Measurements from ENCODE around the gene DIS3L.
"Not testable (repeated sequence)": the region's sequence is repeated elsewhere in the genome, so short reads cannot be mapped to it uniquely, and the experiment has no call there.

DIS3L gene

DNA sequence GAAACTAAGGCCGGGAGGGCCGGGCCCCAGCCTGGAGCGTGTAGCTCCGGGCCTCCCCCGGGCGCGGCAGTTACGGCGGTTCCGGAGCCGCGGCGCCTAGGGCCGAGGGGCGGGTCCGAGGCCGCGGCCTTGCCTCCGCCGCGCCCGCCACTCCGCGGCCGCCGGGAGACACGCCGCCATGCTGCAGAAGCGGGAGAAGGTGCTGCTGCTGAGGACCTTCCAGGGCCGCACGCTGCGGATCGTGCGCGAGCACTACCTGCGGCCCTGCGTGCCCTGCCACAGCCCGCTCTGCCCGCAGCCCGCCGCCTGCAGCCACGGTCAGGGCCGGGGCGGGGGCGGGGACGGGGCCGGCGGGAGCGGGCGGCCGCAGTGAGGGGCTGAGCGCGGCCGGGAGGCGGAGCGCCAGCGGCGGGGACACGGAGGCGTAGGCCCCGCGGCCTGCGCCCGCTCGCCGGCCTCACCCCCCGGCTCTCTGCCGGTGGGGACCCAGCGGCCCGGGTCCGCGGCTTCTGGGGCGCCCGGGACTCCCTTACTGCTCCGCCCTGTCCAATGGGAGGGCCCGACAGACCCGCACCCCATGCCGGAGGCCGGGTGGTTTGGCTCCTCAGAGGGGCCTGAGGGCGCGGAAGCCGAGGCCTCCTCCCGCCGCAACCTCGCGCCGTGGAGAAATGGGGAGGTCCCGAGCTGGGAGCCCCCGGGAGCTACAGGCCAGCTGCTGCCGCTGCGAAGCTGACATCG lies at the start of gene DIS3L:
DIS3L (plus strand) TSS at position 150 of the 738 bp plus-strand sequence; CDS start at position 179, 29 bp downstream.
- DNase-seq (ENCODE audit: low spot score) = peak; percentile 85

DNA sequence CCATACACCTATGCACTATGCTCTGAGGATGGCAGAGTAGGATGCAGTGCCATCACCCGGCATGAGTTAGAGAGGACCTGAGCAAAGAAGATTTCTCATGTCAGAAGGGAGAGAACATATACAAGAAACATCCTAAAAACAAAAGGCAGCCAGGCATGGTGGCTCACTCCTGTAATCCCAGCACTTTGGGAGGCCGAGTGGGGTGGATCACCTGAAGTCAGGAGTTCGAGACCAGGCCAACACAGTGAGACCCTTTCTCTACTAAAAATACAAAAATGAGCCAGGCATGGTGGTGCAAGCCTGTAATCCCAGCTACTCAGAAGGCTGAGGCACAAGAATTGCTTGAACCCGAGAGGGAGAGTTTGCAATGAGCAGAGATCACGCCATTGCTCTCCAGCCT lies 47.5 kb upstream of the DIS3L start:
- not testable (repeated sequence) for DNase-seq (ENCODE audit: low spot score)

DNA sequence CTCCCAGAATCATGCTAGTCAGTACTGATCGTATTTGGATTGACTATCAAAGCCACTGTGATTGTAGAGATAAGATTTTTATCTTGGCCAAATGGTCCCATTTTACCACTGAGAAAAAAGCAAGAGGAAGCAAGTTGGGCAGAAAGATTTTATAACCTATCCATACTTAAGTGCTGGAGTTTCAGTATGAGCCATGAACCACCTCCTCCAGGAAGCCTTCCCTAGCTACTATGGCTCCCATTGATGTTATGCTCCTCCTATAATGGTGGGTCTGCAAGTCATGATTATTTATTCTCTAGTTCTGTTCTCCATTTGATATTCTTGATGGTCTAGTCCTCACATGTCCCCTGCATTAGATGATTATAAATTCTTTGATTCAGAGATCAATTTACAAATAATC lies 46.4 kb upstream of the DIS3L start:
- no peak for DNase-seq (ENCODE audit: low spot score)

DNA sequence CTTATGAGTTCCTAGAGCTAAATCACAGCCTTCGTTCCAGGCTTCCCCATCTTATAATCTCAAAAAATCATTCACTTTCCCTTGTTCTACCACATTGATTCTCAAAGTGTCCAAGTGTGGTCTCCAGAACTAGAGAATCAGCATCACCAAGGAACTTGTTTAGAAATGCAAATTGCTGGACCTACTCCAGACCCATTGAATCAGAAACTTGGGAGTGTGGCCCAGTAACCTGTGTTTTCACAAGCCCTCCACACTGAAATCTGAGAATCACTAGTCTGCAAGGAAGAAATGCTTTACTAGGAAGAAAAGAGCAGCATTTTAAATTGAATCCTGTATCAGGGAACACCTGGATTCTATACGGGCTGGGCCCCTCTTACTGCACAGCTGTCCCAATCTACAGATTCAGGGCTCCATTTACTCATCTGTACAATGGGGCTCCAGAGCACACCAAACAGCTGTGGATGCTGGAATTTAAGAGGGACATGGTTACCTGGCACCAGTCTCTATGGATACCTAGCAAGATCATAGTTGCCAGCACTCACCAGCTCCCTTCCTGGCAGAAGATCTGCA lies 43.7 kb upstream of the DIS3L start:
- DNase-seq (ENCODE audit: low spot score) = no peak

DNA sequence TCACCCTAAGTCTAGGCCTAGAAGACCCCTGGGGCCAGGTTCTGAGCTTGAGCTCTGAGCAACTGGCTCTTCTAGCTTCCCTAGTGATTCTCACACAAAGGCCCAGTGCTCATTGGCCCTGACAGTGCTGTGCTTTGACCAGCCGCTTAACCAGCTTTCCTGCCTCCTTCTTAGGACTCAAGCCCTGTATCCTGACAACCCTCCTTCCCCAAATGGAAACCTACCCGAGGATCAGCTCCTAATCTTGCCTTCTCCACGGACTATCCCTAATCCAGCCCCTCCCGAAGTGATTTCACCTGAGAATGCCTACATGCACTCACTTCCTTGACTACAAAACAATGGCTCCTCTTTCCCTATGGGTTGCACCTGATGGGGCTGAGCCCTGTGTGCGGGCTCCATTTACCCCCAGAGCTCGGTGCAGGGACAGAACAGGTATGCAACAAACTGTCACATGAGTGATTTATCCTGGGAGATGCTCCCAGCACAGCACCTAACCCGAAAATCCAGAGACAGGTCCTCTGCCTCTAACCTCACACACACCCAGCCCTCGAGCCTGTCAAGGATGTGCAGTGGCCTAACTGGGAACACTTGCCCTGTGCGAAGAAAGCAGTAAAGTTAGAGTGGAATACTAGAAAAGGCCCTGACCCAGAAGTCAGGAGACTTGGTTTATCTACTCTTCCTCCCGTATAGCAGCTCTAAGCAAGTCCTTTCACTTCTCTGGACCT lies 42.1 kb upstream of the DIS3L start:
- DNase-seq (ENCODE audit: low spot score) = no peak

DNA sequence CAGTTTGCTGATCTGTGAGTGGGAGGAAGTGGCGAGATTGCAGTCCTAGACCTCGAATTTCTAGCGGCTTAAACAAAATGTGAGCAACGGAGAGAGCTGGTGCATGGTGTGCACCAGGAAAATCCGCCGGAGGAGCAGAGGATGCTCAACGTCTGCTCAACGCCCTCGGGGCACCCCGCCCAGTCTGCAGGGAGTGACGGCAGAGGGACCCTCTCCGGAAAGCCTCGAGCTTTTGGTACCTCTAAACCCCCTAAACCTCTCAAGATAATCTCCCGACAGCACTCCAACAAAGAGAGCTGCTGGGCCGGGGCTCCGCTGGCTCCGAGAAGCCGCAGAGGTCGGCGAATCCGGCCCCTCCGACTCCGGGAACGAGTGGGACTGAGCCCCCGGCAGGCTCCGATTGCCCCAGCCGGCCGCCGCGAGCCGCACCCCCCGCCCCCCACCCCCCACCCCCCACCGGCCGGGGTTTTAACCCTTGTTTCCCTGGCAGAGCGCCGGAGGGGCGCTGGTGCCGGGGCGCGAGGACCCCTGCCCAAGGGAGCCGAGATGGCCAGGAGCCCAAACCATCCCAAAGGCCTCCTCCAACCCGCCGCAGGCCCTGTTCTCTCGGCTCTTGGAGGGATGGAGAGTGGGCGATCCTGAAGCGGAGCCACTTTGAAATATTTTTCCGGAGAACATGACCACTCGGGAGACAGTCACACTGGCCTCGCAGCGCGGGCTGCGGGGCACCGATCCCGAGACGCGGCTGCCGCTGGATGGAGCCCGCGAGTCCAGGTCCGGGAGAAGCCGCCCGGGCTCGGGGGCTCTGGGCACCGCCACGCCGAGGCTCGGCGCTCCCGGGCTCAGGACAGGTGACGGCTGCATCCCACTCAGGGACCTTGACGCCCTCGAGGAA lies 41.3 kb upstream of the DIS3L start:
- peak; percentile 75 for DNase-seq (ENCODE audit: low spot score)

DNA sequence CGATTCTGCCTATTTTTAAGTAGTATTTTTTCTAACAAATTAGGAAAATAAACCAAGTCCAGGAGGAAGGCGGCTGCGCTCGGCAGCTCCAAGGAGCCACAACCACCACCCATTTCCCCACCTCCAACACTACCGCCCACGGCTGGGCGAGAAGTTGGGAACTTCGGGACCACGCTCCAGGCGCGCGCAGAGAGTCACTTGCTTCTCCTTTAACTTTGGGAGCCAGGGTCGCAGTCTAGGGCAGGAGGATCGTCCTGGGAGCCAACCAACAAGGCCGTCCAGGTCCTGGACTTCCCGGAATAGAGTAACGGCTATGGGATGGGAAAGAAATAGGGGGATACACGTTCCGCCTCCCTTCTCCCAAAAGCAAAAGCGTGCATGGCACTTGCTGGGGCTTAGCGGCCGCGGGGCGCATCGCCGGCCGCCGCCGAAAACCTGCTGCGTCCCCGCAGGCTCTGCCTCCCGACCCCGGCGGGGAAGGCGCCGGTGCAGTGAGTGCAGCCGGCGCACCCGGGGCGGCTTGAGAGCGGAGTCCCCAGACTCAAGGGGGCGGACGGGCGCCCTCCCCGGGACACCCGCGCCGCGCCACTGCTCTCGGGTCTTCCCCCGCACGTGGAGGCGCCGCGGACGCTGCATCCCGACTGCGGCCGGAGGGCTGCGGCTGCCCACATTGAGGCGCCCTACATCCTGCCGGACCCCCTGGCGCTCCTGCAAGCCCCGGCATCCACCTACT lies 40.5 kb upstream of the DIS3L start:
- peak; percentile 59 for DNase-seq (ENCODE audit: low spot score)

DNA sequence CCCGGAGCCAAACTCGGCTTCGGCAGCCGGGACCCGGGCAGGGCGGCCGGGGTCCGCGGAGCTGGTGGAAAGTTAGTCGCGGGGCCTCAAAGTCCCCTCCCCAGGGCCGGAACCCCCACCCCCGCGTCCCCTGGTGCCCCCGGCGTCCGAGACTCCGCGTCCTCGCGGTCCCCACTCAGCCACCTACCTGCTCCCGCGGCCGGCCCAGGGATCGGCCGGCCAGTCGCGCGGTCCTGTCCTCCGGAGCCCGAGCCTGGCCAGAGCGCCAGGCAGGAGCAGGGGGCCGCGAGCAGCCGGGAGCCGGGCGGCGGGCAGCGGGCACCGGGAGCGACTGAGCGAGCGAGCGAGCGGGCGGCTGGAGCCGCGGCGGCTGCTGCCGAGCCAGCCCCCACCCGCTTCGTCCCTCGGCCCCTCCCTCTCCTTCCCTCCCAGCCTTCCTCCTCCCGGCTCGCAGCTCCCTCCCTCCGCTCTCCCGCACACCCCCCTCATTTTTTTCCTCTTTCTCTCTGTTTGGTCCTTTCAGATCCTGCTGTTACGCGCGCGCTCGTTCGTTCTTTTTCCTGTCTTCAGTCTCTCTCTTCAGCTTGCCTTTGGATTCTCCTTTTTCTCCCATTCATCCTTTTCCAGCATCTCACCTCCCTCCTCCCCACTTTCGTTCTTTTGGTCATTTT lies 39.8 kb upstream of the DIS3L start, which contains the start of gene MEGF11:
MEGF11 (minus strand) TSS at position 333 of the 671 bp plus-strand sequence. CDS start 125,347 bp downstream, outside the sequence.
- no peak for DNase-seq (ENCODE audit: low spot score)

DNA sequence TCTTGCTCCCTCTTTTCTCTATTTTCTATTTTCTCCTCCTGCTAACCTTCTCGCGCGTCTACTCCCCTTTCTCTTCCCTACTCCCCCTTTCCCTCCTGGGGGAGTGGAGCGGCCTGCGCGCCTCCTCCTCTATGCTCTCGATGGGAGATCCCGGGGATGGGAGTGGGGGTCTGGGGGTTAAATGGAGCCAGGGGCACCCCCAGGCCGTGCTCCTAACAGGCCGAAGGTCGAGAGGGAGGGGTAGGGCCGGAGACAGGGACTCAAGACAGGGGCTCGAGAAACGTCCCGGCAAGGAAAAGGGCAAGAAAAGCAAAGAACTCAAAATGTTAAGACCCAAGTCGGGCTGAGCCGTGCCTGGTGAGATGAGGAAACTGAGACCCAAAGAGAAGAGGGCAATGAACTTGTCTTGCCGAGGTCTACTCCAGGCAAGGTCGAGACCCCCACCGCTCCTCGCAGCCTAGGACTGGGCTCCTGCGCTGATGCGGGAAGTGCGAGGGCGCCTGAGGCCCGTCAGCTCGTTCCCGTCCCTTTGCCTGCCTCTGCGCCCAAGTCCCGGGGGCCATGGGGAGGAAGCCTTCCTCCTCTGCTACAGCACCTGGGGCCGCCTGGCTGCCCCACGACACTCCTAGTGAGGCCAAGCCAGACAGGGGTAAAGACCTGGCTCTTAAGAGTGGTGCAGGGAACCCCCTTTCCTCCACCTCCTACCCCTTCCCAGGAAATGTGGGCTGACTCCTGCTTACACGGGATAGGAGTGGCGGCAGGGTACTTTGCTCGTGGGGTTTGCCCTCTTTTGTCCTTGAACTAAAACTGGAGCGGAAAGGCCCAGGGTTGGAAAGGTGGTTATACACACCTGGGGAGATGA lies 39.0 kb upstream of the DIS3L start:
- DNase-seq (ENCODE audit: low spot score) = no peak

DNA sequence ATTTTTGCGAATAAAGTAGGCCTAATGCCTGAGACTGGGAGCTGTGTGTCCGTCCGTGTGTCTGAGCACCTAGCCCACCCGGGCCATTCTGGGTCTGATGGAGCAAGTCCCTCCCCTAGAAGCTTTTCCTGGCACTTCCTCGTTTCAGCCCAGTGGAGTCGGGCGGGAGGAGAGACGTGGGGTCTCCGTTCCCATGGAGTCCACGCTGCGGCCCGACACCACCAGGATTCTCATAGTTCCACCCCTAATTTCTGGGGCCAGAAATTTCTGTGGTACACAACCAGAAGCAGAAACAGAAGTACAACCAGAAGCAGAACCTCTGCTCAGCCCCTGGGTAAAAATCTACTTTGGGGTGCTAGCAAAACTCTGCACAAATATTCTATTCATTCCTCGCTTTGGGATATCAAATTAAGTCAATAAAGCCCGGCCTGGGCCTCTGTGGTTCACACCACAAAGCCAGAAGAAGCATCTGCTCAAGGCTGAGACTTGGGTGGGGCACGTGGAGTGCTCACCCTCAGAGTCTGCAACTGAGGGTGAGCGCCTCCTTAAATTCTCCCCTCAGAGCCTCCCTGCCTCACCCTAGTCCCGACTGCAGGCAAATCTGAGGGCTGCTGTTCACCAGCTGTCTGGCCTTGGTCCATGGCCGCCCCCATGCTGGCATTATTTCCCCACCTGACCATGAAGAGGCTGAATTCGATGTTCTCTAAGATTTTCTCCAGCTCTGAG lies 38.3 kb upstream of the DIS3L start:
- no peak for DNase-seq (ENCODE audit: low spot score)

DNA sequence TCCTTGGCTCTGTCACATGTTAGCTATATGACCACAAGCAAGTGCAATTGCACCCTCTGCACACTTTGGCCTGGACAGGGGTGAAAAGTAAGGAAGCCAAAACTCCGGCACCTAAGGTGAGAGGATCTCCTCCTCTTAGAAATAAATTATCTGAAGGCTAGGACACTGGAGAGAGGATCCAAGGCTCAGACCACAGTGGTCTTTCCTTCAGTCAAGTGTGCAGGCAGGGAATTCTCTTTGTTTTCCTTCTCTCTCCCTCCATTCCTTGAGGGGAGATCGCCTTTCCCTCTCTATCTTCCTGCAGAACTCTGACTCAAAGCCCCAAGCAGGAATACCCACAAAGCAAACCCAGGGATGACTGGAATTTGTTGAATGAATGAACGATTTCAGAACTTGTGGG lies 36.7 kb upstream of the DIS3L start:
- no peak for DNase-seq (ENCODE audit: low spot score)

DNA sequence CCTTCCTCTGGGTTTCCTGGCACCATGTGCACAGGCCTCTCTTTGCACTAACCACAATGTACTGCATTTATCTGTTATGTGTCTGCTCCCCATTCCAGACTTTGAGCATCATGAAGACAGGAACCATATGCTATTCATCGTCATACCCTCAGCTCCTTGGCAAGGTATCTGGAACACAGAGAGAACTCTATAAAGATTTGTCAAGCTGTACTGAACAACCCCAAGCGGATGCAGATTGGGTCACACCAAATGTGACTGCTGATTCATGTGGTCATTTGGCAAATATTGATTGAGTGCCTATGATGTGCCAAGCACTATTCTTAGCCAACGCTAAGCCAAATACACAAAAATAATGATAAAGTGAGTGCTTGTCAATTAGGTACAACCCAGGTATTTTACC lies 32.3 kb upstream of the DIS3L start:
- no peak for DNase-seq (ENCODE audit: low spot score)

DNA sequence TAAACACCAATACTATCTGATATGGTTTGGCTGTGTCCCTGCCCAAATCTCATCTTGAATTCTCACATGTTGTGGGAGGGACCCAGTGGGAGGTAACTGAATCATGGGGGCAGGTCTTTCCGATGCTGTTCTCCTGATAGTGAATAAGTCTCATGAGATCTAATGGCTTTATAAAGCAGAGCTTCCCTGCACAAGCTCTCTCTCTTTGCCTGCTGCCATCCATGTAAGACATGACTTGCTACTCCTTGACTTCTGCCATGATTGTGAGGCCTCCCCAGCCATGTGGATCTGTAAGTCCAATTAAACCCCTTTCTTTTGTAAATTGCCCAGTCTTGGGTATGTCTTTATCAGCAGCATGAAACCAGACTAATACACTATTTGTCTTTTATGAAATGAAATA lies 30.5 kb upstream of the DIS3L start:
- DNase-seq (ENCODE audit: low spot score) = not testable (repeated sequence)

DNA sequence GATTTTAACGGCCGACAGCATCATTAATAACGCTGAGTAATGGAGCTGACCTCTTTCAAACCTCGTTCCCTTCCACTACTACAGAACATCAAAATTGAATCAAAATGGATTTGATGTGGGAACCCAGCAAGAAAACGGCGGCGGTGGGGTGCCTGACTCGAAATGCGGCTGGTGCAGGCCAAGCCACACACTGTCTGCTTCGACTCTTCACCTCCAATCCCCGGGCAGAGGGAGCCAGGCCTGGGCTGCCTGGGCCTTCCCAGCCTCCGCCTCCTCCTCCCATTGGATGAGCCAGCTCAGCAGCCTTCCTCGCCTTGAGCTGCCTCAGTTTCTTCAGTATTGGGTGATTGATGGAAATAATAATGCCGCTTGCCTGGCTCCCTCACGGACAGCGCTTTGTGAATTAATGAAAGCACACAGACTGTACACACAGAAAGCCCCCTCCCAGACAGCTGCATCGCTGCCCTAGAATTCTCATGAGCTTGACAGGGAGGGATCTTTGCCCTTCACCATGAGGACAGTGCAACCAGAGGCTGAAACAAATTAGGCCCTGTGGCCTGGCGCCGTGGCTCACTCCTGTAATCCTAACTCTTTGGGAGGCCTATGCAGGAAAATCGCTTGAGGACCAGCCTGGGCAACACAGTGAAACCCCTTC lies 28.4 kb upstream of the DIS3L start:
- no peak for DNase-seq (ENCODE audit: low spot score)

DNA sequence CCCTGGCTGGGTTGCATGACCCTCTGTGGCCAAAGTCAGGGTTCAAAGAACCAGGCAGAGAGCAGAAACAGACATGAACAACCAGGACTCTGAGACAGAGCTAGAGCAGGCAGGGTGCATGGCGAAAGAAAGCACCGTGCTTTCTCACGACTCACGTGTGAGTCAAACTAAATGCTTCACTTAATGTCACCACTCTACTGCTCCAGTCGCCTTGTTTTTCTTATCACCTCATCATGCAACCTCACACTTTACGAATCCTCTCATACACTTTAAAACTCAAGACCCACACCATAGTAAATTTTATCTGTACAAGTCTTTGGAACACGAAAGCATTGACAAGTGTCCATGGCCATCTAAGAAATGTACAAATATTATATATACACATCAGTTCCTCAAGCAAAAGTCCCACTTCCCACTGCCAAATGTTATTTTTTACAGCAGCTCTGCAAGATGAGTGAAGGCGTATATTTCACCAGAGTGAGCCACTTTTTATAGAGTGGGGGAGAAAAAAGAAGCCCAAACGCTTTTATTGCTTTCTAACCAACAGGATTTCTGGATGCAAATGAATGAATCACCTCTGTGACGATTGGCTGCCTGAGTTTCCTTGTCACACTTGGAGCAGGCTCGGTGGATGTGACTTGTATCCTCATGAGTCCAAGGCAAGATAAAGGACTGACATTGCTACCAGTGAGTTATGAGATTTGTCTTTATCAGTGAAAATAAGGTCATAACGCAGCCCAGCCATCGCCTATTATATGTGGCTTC lies 23.9 kb upstream of the DIS3L start:
- no peak for DNase-seq (ENCODE audit: low spot score)

DNA sequence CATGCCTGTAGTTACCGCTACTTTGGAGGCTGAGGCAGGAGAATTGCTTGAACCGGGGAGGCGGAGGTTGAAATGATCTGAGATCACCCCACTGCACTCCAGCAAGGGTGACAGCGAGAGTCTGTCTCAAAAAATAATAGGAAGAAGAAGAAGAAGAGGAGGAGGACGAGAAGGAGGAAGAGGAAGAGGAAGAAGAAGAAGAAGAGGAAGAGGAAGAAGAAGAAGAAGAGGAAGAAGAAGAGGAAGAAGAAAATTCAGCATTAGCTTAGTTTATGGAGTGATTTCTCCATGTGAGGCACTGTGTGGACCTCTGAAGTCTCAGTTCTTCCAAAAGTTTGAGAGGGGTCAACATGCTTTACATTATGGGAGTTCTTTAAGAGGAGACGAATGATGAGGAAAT lies 22.4 kb upstream of the DIS3L start:
- no peak for DNase-seq (ENCODE audit: low spot score)

DNA sequence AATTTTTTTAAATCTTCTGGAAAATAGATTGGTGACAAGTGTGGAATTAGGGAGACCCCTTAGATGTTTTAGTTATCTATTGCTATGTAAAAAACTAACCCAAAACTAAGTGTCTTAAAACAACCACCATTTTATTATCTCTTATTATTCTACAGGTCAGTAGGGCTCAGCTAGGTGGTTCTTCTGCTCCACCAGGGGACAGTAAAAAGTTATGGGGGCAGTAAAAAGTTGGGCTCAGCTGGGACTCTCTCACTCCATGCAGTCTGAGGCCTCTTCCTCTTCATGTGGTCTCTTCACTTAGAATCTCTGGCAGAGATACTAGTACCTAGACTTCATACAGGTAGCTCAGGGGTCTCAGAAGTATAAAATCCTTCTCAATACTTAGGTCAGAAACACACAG lies 18.0 kb upstream of the DIS3L start:
- no peak for DNase-seq (ENCODE audit: low spot score)

DNA sequence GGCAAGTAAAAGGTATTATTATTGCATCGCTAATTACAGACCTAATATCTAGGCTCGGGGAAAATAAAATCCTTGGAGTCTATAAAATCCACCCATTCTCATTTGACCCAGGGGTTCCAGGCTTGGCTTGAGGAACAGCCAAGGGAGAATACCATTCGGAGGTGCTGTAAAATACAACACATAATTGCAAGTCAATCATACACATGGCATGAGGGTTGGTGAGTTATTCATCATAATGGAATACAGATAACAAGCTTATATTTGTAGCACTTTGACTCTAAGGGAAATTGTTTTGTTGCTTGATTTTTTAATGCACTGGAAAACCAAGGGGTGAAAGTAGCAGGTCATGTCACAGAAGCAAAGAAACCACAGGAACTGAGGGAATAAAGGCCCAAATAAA lies 16.8 kb upstream of the DIS3L start:
- DNase-seq (ENCODE audit: low spot score) = no peak

Data from germinal center (tissue), 1 donor.